GM18505 (cell line): Measurements from ENCODE around the gene PGPEP1.

Source experiments
- ATAC-seq: cut with Tn5 transposase; IDR thresholded peaks from one replicate; pipeline ENCODE4 v1.9.1; 2021; ENCODE audit not compliant: unreplicated experiment
- POLR2A ChIP-seq: IDR thresholded peaks from 4 replicates; pipeline ENCODE4 v1.6.1; 2011; ENCODE audit warnings: borderline replicate concordance; ENCODE audit not compliant: insufficient read depth, insufficient read length; ENCODE audit errors: extremely low read depth

The PGPEP1 gene, protein sequence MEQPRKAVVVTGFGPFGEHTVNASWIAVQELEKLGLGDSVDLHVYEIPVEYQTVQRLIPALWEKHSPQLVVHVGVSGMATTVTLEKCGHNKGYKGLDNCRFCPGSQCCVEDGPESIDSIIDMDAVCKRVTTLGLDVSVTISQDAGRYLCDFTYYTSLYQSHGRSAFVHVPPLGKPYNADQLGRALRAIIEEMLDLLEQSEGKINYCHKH

DNA sequence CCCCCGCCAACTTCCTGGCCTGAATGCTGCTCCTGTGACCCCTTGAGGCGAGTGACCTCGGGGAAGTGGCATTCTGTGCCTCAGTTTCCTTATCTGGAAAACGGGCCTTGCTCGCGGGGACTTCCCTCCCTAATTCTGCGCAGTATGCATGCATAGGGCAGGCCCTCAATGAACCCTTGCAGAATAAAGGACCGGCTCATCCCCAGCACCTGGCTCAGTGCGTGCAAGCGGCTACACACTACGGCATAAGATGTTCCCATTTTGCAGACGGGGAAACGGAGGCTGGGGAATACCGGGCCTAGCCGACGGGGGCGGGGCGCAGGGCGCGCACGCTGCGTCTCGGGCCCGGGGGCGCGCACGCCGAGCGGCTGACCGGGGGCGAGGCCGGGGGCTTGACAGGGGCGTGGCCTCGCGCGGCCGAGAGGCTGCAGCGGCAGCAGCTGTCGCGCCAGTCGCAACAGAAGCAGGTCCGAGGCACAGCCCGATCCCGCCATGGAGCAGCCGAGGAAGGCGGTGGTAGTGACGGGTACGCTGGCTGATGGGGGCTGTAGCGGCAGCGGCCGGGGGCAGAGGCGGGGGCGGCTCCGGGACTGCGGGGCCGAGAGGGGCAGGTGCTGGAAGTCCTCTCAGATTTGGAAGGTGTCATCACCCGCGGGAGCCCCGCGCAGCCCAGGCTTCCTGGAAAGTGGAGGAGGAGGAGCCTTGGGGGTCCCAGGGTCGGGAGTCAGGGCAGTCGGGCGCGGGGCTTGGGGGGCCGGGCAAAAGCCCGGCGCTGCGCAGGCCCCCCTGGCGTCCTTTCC, at the start of gene PGPEP1:
Gene PGPEP1 (plus strand): TSS at position 409 of the 800 bp plus-strand sequence. CDS start 84 bp downstream, at position 493.
- no peak for ATAC-seq

DNA sequence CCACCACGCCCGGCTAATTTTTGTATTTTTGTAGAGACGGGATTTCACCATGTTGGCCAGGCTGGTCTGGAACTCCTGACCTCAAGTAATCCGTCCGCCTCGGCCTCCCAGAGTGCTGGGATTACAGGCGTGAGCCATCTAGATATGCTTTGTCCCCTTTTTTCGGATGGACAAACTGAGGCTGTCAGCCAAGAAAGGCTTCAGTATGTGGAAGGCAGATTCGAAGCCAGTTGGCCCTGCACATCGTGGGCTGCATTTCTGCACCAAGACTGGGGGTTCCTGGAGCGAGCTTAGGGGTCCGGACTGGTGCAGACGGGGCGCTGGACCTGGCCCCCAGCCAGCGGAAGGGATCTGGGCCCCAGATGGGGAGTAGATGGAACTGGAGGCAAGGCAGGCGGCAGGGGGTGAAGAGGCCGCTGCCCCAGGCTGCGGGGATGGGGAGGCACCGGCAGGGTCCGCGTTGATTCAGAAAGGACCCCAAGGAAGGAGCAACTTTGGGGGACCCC, 49.3 kb upstream of the PGPEP1 start:
- ATAC-seq, result peak; percentile 4
- no peak for TF ChIP-seq POLR2A

More for the DNA sequence above, at the start of gene PGPEP1:
- peak; percentile 71 for TF ChIP-seq POLR2A

DNA sequence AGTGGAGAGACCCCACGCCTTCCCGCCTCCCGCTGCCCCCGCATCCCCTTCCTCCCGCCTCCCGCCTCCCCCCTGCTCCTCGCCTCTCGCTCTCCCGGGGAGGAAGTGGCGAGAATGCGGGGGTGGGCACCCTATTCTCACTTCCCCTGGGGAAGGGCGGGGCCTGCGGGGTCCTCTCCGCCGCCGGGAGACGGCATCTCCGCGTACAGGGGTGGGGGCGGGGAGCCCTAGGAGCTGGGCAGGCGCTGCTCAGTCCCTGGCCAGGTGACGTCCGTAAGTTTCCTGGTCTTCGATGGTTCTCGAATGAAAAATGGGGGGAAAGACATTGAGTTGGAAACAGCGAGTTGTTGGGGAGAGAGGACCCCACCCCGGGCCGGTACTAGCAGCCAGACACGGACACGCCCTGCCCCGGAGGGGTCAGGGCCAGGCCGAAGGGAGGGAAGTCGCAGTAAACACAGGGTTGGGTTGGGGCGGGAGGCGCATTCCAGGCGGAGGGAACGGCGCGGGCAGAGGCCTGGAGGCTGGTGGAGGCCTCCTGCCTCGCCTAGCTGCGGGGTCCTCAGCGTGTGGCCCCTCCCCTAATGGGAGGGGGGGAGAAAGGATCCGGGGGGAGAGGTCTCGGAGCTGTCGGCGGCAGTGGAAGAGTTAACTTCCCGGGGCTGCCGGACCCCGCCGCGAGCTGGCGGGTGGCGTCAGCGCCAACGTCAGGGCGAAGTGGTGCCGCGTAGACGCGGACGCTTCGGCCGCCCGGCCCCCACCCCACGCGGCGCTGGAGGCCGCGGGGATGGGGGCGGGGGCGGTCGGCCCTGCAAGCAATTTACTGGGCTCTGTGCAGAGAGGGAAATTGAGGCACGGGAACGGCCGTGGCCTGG, 48.6 kb upstream of the PGPEP1 start:
- TF ChIP-seq POLR2A, result peak; percentile 67
- ATAC-seq, result peak; percentile 36

DNA sequence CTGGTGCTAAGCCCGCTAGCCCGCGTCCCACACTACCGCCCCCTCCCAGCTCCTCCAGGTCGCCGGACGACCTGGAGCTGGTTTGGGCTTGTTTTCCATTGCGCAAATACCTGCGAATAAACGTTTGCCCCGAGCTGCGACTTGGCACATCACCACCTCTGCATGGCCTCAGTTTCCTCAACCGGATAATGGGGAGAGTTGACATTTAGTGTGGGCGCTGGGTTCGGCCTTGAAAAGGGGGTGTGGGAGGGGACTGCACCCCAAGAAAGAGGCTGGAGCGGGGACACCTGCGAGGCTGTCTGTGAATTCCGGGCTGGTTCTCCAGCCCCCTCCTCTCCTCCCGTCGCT, 48.0 kb upstream of the PGPEP1 start:
- TF ChIP-seq POLR2A, result peak; percentile 37
- no peak for ATAC-seq

DNA sequence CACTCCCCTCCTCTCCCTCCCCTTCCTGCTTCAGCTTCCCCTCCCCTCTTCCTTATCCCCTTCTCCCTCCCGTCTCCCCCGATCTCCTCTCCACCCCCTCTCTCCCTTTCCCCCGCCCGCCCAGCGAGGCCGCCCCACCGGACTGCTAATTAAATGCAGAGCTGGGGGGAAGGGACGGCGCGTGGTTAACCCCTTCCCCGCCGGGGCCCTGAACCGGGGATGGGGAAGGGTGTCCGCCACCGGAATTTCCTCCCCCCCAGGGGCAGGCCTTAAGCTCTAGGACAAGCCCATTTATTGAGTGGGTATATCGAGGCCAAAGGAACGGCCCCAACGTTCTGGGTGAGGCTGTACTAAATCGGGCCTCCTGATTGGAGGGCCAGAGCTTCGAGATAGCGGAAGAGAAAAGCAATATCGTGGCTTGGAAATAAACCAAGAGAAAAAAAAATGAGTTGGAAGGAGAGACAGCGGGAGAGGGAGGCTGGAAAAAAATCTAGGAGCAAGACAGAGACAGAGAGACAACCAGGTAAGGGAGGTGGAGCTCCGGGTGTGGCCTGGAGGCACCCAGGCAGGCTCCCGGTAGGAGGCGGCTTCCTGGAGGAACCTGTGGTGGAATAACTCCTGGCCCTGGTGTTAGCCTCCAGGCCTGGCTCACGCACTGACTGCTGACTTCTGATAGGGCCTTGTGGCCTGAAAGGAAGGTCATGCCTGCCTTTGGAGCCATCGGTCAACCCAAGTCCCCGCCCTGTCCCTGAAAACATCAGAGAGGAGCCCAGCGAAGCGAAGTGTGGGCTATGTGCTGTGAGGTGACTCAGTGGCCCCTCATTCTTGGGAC, 47.4 kb upstream of the PGPEP1 start:
- no peak for TF ChIP-seq POLR2A
- ATAC-seq, result no peak

DNA sequence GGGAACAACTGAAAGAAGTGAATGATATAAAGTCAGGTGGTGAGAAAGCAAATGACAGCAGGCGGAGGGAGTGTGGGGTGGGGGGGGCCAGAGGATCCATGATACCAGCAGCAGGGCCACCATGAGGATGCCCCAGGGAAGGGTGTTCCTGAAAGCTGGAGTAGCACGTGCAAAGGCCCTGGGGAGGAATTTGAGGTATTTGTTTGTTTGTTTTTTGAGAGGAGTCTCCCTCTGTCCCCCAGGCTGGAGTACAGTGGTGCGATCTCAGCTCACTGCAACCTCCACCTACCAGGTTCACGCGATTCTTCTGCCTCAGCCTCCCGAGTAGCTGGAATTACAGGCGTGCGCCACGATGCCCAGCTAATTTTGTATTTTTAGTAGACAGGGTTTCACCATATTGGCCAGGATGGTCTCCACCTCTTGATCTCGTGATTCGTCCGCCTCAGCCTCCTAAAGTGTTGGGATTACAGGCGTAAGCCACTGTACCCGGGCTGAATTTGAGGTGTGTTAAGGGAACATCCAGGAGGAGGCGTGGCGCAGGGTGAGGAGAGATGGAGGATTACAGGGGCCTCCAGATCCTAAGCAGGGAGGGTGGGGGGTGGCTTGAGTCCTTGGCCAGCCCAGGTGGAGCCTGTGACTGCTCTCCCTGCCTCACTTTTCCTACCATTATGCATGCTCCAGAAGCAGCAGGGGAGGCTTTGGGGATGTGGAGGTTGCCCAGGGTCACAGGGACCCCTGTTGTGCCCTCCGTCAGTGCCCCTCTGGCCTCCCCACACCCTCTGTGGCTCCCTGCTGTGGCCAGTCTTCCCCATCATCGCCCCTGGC, 46.5 kb upstream of the PGPEP1 start:
- no peak for ATAC-seq
- TF ChIP-seq POLR2A, result no peak

DNA sequence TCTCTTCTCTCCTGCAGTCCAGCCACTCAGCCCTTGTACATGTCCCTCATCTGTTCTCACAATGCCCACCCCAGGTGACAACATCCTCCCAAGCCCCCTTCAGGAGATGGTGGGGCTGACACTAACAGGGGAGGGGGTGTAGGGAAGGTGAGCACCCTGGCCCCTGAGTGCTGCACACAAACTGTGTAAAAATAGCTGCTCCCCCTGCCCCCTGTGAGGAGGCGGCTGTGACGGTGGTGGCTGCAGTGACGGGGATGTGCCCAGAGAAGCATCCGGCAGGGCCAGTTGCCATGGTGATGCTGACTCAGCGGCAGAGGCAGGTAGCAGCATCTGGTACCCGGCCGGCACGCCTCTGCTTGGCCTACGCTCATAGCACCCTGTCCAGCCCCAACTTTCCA, 45.9 kb upstream of the PGPEP1 start:
- ATAC-seq, result no peak
- no peak for TF ChIP-seq POLR2A

DNA sequence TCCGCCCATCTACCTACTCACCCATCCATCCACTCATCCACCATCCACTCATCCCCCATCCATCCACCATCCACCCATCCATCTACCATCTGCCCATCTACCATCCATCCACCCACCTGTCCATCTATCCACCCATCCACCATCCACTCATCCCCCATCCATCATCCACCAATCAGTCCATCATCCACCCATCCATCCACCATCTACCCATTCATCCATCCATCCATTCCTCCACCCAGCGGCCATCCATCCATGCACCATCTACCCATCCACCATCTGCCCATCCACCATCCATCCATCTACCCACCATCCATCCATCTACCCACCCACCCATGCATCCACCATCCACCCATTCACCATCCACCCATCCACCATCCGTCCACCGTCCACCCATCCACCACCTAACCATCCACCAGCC, 45.4 kb upstream of the PGPEP1 start:
- no peak for TF ChIP-seq POLR2A
- ATAC-seq, result no peak

DNA sequence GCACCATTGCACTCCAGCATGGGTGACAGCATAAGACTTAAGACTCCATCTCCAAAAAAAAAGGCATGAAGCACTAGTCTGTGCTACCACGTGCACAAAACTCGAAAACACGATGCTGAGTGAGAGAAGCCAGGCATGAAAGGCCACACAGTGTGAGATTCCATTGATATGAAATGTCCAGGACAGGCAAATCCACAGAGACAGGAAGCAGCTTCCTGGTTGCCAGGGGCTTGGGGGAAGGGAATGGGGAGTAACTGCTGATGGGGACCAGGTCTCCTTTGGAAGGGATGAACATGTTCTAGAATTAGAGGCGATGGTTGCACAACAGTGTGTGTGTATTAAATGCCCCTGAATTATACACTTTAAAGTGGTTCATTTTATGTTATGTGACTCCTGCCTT, 43.1 kb upstream of the PGPEP1 start:
- ATAC-seq, result no peak
- no peak for TF ChIP-seq POLR2A

DNA sequence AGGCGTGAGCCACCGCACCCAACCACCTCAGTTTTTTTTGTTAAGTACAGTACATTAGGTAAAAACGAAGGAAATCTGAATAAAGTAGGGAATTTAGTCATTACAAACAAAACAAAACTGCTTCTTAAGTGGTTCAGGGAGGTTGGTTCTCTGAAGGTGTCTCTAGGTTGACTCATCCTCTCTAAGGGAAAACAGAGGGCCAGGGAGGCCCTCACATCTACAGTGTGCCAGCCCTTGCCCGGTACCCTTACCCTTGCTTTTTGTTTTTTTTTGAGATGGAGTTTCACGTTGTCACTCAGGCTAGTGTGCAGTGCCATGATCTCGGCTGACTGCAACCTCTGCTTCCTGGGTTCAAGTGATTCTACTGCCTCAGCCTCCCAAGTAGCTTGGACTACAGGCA, 41.8 kb upstream of the PGPEP1 start:
- no peak for TF ChIP-seq POLR2A
- no peak for ATAC-seq

DNA sequence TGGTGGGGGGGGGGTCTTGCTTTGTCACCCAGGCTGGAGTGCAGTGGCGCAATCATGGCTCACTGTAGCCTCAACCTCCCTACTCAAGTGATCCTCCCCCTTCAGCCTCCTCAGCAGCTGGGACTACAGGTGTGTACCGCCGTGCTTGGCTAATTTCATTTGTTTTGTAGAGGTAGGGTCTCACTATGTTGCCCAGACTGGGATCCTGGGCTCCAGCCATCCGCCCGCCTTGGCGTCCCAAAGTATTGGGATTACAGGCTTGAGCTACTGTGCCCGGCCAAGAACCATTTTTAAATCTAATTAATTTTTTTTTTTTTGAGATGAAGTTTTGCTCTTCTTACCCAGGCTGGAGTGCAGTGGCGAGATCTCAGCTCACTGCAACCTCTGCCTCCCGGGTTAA, 40.7 kb upstream of the PGPEP1 start:
- no peak for ATAC-seq
- TF ChIP-seq POLR2A, result no peak
